HFF-Myc (cell line): ENCODE data around the gene MRPS31.
A peak's percentile ranks its signal among the peaks of the same experiment; 100 is the strongest.

Experiments
- DNase-seq: peaks from one replicate; pipeline ENCODE4 v3.0.0-alpha.2; 2011; ENCODE audit warnings: low read depth; ENCODE audit errors: extremely low read depth
- H3K4me3 ChIP-seq: replicated peaks from 2 replicates; pipeline ENCODE4 v1.5.1; 2011; ENCODE audit warnings: low read depth, mild to moderate bottlenecking, control low read depth, low read length
- TF ChIP-seq, protein P1 (sequence below): IDR thresholded peaks from 2 replicates; pipeline ENCODE4 v1.5.1; 2012; ENCODE audit warnings: mild to moderate bottlenecking, low read depth, low read length, control low read depth; ENCODE audit errors: missing control alignments

Gene MRPS31

DNA sequence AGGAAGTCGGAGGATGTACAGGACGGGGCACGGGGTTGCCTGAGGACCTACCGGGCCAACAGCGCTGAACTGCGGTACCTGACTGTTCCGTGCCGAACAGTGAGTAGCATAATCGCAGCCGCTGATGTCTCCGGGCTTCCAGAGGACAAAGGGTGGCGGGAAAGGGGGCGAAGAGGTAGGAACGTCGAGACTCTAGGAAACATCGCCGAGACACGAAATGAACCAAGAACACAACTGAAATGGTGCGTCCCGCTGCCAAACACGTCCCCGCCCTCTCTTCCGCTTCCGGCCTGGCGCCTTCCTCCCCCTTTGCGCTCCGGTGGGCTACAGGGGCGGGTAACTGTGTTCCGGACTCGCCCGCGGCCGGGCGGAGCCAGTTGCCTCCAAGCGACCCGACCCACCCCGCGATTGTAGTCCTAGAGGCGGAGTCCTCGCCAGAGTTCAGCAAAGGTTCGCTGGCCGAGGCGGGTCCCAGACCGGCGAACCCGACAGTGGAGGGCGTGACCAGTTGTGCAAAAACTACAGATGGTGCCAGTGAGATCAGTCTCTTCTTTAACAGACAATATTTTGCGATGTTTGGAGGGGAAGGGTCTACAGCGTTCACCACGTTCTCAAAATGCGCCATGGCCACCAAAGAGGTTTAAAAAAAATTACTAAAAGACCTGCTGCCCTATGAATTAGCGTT is at the start of gene MRPS31:
TSS of gene MRPS31 (minus strand) at position 257 of the 685 bp plus-strand sequence. CDS start at position 203, 54 bp downstream.
- TF ChIP-seq, protein P1, sequence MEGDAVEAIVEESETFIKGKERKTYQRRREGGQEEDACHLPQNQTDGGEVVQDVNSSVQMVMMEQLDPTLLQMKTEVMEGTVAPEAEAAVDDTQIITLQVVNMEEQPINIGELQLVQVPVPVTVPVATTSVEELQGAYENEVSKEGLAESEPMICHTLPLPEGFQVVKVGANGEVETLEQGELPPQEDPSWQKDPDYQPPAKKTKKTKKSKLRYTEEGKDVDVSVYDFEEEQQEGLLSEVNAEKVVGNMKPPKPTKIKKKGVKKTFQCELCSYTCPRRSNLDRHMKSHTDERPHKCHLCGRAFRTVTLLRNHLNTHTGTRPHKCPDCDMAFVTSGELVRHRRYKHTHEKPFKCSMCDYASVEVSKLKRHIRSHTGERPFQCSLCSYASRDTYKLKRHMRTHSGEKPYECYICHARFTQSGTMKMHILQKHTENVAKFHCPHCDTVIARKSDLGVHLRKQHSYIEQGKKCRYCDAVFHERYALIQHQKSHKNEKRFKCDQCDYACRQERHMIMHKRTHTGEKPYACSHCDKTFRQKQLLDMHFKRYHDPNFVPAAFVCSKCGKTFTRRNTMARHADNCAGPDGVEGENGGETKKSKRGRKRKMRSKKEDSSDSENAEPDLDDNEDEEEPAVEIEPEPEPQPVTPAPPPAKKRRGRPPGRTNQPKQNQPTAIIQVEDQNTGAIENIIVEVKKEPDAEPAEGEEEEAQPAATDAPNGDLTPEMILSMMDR, result no peak
- H3K4me3 ChIP-seq, result peak within 1 kb of the TSS; percentile 97

GRCh38 chr13:40819797-40820315 is 48.9 kb upstream of the MRPS31 start:
- TF ChIP-seq, protein P1, result no peak
- no peak for DNase-seq
- no peak overlapping the region for H3K4me3 ChIP-seq

More for the DNA sequence above, at the start of gene MRPS31:
- DNase-seq, result peak; percentile 77

GRCh38 chr13:40818926-40819325 is 47.9 kb upstream of the MRPS31 start:
- TF ChIP-seq, protein P1, result no peak
- no peak overlapping the region for H3K4me3 ChIP-seq
- no peak for DNase-seq

DNA sequence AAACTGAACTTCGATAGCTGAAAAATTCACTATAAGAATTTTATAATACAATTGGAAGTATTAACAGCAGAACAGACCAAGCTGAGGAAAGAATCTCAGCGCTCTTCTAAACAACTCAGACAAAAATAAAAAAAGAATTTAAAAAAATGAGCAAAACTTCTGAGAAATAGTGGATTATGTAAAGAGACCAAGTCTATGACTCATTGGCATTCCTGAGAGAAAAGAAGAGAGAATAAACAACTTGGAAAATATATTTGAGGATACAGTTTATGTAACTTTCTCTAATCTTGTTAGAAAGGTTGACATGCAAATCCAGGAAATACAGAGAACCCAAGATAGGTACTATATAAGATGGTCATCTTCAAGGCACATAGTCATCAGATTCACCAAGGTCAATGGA is 43.8 kb upstream of the MRPS31 start:
- no peak overlapping the region for H3K4me3 ChIP-seq
- TF ChIP-seq, protein P1, result no peak
- DNase-seq, result no peak

GRCh38 chr13:40813667-40814454 is 42.9 kb upstream of the MRPS31 start:
- TF ChIP-seq, protein P1, result peak; percentile 60
- H3K4me3 ChIP-seq, result no peak overlapping the region

DNA sequence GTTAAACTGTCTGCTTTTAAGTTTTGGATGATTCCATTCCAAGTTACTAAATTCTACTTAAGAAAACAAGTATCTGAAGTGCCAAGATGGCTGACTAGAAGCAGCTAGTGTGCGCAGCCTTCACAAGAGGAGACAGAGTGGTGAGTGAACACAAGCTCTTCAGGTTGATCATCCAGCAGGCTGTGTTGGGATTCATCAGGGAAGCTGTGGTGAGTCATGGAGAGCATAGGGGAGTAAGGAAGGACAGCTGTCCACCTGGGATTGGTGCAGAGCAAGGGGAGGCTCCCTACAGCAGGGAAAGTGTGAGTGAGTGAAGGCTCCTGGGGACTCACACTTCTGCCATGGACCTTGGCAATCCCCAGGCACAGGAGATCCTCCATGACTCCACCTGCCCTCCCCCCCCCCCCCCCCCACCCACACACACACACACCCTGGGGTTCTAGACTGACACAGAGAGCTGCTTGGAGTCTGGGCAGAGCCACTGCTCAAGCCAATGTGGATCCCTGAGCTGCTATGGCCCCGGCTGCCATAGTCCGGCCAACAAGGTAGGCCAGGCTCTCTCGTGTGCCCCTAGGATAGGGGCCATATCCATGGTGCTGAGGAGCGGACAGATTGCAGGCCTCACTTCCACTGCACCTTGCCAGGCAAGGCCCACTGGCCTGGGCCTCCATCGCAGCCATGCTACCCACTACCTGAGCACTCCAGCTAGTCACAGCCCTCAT is 41.9 kb upstream of the MRPS31 start:
- TF ChIP-seq, protein P1, result no peak
- DNase-seq, result no peak
- H3K4me3 ChIP-seq, result no peak overlapping the region

More at GRCh38 chr13:40813667-40814454, 42.9 kb upstream of the MRPS31 start:
- no peak for DNase-seq
